ENCODE measurements around the gene NACC1.
A peak's percentile ranks its signal among the peaks of the same experiment; 100 is the strongest.

NACC1 gene

DNA sequence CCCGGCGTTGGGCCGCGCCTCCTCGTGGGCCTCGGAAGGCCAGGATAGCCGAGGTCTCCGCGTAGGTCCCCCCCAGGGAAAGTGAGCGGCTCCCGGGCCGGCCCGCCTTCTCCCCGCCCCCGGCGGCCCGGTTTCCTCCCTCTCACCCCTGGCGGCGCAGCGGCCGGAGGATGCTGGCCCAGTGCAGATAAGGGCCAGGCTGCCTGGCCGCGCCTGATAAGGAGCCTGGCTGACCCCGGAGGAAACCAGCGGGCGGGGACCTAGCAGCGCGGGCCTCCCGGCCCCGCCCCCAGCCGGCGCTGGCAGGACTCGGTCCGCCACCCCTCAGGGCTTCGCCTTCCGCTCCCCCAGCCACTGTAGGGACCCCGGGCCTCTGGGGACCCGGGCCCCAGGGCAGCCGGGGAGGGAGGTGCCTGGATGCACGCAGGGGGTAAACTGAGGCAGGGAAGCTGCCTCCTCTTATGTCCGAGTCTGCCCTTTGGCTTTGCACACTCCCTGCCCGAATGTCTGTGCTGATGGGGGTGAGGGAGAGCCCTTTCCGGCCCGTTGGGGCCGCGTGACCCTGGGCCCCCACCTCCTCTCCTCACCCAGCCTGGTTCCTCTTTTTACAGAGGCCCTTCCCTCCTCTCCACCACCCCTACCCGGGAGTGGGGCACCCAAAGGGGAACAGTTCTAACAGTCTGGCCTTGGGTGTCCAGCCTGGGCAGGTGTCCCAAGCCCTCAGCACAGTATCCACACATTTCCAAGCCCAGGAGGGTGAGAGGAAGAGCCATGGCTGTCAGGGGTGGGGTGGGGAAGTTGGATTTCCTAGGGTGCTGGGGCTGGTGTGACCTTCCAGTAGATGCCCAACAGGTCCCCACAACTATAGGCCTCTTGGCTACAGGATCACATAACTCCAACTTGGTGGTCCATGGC is 15.1 kb upstream of the NACC1 start, which contains the start of gene LYL1:
TSS of gene LYL1 (minus strand) at position 193 of the 915 bp plus-strand sequence. CDS start 1,687 bp downstream, outside the sequence.
- H3K27ac ChIP-seq (ENCODE audit: low read depth, low read length), result no peak within 1 kb of the TSS
- peak within 1 kb of the TSS; percentile 34; the same call in 1 of the 2 replicates for H3K4me3 ChIP-seq (ENCODE audit: low read depth, low read length)
- no peaks in the 10 kb centered on the region for H3K9me3 ChIP-seq (ENCODE audit: control insufficient read depth, insufficient read depth, low read length)
- no peak within 1 kb of the TSS for H3K9ac ChIP-seq (ENCODE audit: low read depth, low read length)
- peaks cover 47% of the 10 kb centered on the region for H3K27me3 ChIP-seq (ENCODE audit: control insufficient read depth, insufficient read depth, low read length)
- peaks cover 7% of the 10 kb centered on the region for H3K36me3 ChIP-seq (ENCODE audit: control insufficient read depth, insufficient read depth, low read length)
- peaks cover 9% of the 10 kb centered on the region for H3K4me1 ChIP-seq (ENCODE audit: control insufficient read depth, insufficient read depth, low read length)

DNA sequence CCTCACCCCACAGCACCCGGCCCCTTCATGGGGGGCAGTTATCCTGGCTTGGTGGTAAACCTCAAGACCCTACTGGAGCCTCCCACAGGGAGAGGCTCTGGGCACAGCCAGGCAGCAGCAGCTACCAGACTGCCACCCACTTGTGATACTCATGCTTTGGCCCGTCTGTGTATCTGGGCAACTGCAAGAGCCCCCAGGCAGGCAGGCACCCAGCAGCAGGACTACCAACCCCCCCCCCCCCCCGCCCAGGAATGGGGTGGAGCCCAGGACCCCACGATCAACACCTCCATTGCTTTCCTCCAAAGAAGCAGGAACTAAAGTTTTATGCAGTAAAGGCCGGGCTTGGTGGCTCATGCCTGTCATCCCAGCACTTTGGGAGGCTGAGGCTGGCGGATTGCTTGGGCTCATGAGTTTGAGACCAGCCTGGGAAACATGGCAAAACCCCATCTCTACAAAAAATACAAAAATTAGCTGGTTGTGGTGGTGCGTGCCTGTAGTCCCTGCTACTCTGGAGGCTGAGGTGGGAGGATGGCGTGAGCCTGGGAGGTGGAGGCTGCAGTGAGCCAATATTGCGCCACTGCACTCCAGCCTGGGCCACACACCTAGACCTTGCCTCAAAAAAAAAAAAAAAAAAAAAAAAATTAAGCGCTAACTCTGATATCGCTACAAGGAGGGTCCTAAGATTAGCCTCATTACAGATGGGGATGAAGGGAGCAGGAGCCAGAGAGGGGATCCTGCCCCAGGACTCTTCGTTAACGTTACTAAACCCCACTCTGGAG is 14.3 kb upstream of the NACC1 start:
- no peak overlapping the region for H3K4me3 ChIP-seq (ENCODE audit: low read depth, low read length)
- H3K27me3 ChIP-seq (ENCODE audit: control insufficient read depth, insufficient read depth, low read length), result peaks cover 38% of the 10 kb centered on the region
- H3K9me3 ChIP-seq (ENCODE audit: control insufficient read depth, insufficient read depth, low read length), result no peaks in the 10 kb centered on the region
- peaks cover 8% of the 10 kb centered on the region for H3K36me3 ChIP-seq (ENCODE audit: control insufficient read depth, insufficient read depth, low read length)
- peaks cover 9% of the 10 kb centered on the region for H3K4me1 ChIP-seq (ENCODE audit: control insufficient read depth, insufficient read depth, low read length)
- H3K9ac ChIP-seq (ENCODE audit: low read depth, low read length), result no peak overlapping the region
- H3K27ac ChIP-seq (ENCODE audit: low read depth, low read length), result no peak overlapping the region

GRCh38 chr19:13104360-13104847 is 13.7 kb upstream of the NACC1 start:
- Histone ChIP-seq H3K27ac (ENCODE audit: low read depth, low read length) (no peak overlapping the region), H3K4me1 (ENCODE audit: control insufficient read depth, insufficient read depth, low read length) (peaks cover 9% of the 10 kb centered on the region), H3K9me3 (ENCODE audit: control insufficient read depth, insufficient read depth, low read length) (no peaks in the 10 kb centered on the region), H3K27me3 (ENCODE audit: control insufficient read depth, insufficient read depth, low read length) (peaks cover 32% of the 10 kb centered on the region), H3K36me3 (ENCODE audit: control insufficient read depth, insufficient read depth, low read length) (peaks cover 15% of the 10 kb centered on the region), H3K4me3 (ENCODE audit: low read depth, low read length) (no peak overlapping the region), H3K9ac (ENCODE audit: low read depth, low read length) (no peak overlapping the region)

DNA sequence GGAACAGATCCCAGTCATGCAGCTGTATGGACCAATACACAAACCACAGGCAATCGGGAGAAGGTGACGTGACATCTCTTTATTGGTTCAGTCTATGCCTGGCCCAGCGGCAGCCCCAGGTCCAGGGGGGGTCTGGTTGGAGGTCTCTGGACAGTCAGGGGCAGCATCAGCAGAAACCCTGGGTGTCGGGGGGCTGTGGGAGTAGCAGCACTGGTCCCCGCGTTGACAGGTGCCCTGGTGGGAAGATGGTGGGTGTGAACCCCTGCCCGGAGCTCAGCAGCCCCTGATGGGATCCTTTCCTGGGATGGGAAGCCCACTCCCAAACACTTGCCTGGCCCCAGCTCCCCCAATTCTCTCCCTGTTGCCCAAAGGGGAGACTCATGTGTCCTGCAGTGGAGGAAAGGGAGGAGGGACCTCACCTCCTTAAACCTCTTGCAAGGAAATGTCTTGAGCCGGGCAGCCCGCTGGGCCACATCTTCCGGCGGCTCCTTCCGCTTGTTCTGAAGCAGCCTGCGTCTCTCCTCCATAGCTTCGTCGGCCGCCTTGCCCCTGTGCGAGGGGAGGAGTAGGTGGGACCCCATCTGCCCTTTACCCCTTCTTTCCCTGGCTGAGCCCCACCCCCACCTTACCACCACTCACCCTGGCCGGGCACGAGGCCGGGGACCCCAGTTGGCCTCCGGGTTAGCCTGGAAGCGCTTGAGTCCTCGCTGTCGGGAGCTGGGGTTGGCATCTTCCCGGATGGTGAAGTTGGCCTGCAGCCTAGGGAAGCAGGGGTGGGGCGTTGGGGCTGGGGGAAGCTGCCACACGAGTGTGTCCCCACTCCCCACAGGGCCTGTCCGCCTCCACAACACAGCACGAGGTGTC is 13.0 kb upstream of the NACC1 start:
- Histone ChIP-seq H3K9me3 (ENCODE audit: control insufficient read depth, insufficient read depth, low read length) (no peaks in the 10 kb centered on the region), H3K27ac (ENCODE audit: low read depth, low read length) (no peak overlapping the region), H3K27me3 (ENCODE audit: control insufficient read depth, insufficient read depth, low read length) (peaks cover 25% of the 10 kb centered on the region), H3K4me1 (ENCODE audit: control insufficient read depth, insufficient read depth, low read length) (peaks cover 9% of the 10 kb centered on the region), H3K9ac (ENCODE audit: low read depth, low read length) (no peak overlapping the region), H3K4me3 (ENCODE audit: low read depth, low read length) (no peak overlapping the region), H3K36me3 (ENCODE audit: control insufficient read depth, insufficient read depth, low read length) (peaks cover 21% of the 10 kb centered on the region)

DNA sequence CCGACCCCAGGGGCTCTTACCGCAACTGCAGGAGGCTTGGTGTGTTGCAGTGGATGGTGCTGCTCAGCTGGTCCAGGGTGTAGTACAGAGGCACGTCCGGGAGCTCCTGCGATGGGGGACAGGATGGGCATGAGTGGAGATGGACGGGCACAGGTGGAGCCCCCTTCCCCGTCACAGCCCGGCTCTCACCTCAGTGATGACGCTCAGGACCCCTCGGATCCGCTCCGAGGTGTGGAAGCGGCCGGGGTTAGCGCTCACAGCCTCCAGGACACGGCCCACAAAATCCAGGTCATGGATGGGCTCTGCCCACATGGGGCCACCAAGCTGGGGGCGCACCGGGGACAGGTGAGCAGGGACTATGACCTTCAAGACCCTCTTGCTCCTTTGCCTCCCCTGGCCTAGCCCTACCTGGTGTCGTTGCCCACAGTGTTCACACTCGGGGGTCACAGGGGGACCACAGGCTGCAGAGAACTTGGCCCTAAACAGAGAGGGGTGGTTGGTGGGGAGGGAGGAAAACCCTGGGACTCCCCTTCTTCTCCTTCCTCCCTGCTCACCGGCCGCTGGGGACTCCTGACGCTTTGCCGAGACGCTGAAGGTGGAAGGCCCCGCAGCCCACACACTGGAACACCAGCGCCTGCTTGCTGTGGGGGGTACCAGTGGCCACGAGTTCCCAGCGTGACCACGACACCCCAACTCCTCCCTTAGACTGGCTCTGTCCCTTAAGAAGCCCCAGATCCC is 8.5 kb upstream of the NACC1 start:
- H3K9me3 ChIP-seq (ENCODE audit: control insufficient read depth, insufficient read depth, low read length), result no peaks in the 10 kb centered on the region
- H3K9ac ChIP-seq (ENCODE audit: low read depth, low read length), result no peak overlapping the region
- no peaks in the 10 kb centered on the region for H3K4me1 ChIP-seq (ENCODE audit: control insufficient read depth, insufficient read depth, low read length)
- no peaks in the 10 kb centered on the region for H3K27me3 ChIP-seq (ENCODE audit: control insufficient read depth, insufficient read depth, low read length)
- H3K36me3 ChIP-seq (ENCODE audit: control insufficient read depth, insufficient read depth, low read length), result peaks cover 55% of the 10 kb centered on the region
- no peak overlapping the region for H3K27ac ChIP-seq (ENCODE audit: low read depth, low read length)
- H3K4me3 ChIP-seq (ENCODE audit: low read depth, low read length), result no peak overlapping the region

- Histone ChIP-seq H3K36me3 (ENCODE audit: control insufficient read depth, insufficient read depth, low read length) (peaks cover 61% of the 10 kb centered on the region), H3K4me1 (ENCODE audit: control insufficient read depth, insufficient read depth, low read length) (no peaks in the 10 kb centered on the region), H3K27ac (ENCODE audit: low read depth, low read length) (no peak overlapping the region), H3K4me3 (ENCODE audit: low read depth, low read length) (no peak overlapping the region), H3K27me3 (ENCODE audit: control insufficient read depth, insufficient read depth, low read length) (no peaks in the 10 kb centered on the region), H3K9ac (ENCODE audit: low read depth, low read length) (no peak overlapping the region), H3K9me3 (ENCODE audit: control insufficient read depth, insufficient read depth, low read length) (no peaks in the 10 kb centered on the region)
Measured at GRCh38 chr19:13110099-13110610, 7.9 kb upstream of the NACC1 start.

GRCh38 chr19:13112555-13112954 is 5.5 kb upstream of the NACC1 start:
- no peaks in the 10 kb centered on the region for H3K4me1 ChIP-seq (ENCODE audit: control insufficient read depth, insufficient read depth, low read length)
- no peak overlapping the region for H3K27ac ChIP-seq (ENCODE audit: low read depth, low read length)
- H3K27me3 ChIP-seq (ENCODE audit: control insufficient read depth, insufficient read depth, low read length), result no peaks in the 10 kb centered on the region
- H3K9me3 ChIP-seq (ENCODE audit: control insufficient read depth, insufficient read depth, low read length), result no peaks in the 10 kb centered on the region
- H3K36me3 ChIP-seq (ENCODE audit: control insufficient read depth, insufficient read depth, low read length), result peaks cover 57% of the 10 kb centered on the region
- no peak overlapping the region for H3K9ac ChIP-seq (ENCODE audit: low read depth, low read length)
- H3K4me3 ChIP-seq (ENCODE audit: low read depth, low read length), result no peak overlapping the region

- Histone ChIP-seq H3K4me1 (ENCODE audit: control insufficient read depth, insufficient read depth, low read length) (peaks cover 19% of the 10 kb centered on the region), H3K9ac (ENCODE audit: low read depth, low read length) (peak overlapping the region; percentile 85), H3K36me3 (ENCODE audit: control insufficient read depth, insufficient read depth, low read length) (peaks cover 40% of the 10 kb centered on the region), H3K9me3 (ENCODE audit: control insufficient read depth, insufficient read depth, low read length) (no peaks in the 10 kb centered on the region), H3K27ac (ENCODE audit: low read depth, low read length) (peak overlapping the region; percentile 97), H3K27me3 (ENCODE audit: control insufficient read depth, insufficient read depth, low read length) (no peaks in the 10 kb centered on the region), H3K4me3 (ENCODE audit: low read depth, low read length) (peak overlapping the region; percentile 84)
Measured at GRCh38 chr19:13115936-13116281, 2.2 kb upstream of the NACC1 start.

- Histone ChIP-seq H3K4me1 (ENCODE audit: control insufficient read depth, insufficient read depth, low read length) (peaks cover 24% of the 10 kb centered on the region), H3K27ac (ENCODE audit: low read depth, low read length) (peak within 1 kb of the TSS; percentile 97), H3K27me3 (ENCODE audit: control insufficient read depth, insufficient read depth, low read length) (no peaks in the 10 kb centered on the region), H3K36me3 (ENCODE audit: control insufficient read depth, insufficient read depth, low read length) (peaks cover 42% of the 10 kb centered on the region), H3K9ac (ENCODE audit: low read depth, low read length) (peak within 1 kb of the TSS; percentile 85), H3K4me3 (ENCODE audit: low read depth, low read length) (peak within 1 kb of the TSS; percentile 84), H3K9me3 (ENCODE audit: control insufficient read depth, insufficient read depth, low read length) (no peaks in the 10 kb centered on the region)
Measured at GRCh38 chr19:13116282-13117175, 1.5 kb upstream of the NACC1 start, which contains the start of gene TRMT1. Gene TRMT1, minus strand, starts transcription at chr19:13116740. Its CDS starts 341 bp downstream, at chr19:13116399.

Data from HUES48 (cell line).